ENCODE results near the gene ASB15.
"Not testable (repeated sequence)": the region's sequence is repeated elsewhere in the genome, so short reads cannot be mapped to it uniquely, and the experiment has no call there.

The ASB15 gene

DNA sequence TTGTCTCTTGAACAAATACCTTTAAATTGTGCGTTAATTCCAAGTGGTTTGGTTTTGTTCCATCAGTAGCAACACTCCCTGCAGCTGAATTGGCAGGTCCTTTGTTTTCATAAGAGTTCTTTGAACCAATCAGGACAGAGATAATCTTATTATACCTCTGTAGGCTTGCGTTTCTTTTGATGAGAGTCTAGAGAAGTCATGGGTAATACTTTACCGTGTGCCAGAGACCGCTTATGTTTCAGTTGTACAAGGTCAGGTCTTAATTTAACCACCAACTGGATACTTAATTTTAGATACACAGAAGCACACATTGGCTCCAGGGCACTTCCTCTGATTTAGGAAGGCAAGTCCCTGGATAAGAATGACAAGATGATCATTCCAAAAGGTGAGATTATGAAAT lies at the start of gene ASB15:
TSS of gene ASB15 (plus strand) at position 292 of the 400 bp plus-strand sequence. CDS start 12,682 bp downstream, outside the sequence.
- no peak for DNase-seq

DNA sequence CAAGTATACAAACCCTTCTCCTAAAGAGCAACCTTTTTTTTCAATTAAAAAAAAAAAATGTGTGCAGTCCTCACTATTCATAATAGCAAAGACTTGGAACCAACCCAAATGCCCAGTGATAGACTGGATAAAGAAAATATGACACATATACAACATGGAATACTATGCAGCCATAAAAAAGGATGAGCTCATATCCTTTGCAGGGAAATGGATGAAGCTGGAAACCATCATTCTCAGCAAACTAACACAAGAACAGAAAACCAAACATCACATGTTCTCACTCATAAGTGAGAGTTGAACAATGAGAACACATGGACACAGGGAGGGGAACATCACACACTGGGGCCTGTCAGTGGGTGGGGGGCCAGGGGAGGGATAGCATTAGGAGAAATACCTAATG lies 49.5 kb upstream of the ASB15 start:
- not testable (repeated sequence) for DNase-seq

DNA sequence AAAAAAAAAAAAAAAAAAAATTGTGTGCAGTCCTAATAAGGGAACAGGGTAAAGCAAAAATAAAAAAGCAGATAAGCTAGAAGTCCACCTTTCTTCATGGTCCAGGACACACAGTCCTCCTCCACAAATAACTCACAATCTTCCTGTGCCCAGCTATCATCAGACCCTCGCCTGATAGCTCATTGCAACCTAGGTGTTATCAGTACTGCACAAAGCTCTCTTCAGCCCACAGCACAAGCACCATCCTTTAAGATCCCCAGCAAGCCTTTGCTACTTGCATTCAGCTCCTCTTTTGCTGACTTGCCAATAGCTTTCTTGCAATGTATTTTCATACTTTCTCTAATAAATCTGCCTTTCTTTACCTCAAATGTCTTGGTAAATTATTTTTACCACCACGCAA lies 49.0 kb upstream of the ASB15 start:
- DNase-seq, result no peak

DNA sequence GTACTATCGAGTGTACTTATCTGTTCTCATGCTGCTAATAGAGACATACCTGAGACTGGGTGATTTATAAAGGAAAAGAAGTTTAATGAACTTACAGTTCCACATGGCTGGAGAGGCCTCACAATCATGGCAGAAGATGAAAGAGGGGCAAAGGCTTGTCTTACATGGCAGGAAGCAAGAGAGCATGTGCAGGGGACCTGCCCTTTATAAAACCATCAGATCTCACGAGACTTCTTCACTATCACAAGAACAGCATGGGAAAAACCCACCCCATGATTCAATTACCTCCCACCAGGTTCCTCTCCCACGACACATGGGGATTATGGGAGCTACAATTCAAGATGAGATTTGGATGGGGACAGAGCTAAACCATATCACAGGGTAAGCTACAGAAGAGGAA lies 48.5 kb upstream of the ASB15 start:
- no peak for DNase-seq

DNA sequence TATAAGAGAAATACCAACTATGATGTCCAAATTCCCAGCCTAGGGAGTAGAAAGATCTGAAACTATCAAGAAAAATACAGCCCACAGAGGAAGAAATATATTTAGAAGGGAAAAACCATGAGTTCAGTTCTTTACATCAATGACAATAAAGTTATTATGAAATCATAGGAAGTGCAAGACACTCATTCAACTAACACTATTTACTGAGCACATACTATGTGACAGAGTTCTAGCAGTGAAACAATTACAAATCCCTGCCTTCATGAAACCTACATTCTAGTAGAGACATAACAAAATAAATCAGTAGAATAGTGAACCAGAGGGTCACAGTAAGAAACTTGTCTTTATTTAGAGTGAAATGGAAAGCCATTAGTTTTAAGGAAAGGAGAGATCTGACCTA lies 46.1 kb upstream of the ASB15 start:
- DNase-seq, result no peak

DNA sequence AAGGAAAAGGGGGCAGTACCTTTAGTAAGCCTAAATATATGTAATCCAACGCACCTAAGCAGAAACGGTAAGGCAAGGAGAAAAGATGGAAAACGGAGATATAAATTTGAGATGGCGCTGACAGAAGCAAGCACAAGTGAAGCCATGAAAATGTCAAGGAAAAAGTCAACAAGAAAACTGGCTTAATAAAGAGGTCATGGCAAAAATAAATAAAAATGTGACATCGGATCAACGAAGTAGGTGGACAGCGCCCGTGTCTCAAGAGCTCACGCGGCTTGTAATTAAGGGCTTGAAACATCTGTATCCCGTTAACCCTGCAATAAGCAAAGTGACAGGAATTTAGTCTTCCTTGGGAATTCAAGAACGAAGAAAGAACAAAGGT lies 44.6 kb upstream of the ASB15 start:
- no peak for DNase-seq

DNA sequence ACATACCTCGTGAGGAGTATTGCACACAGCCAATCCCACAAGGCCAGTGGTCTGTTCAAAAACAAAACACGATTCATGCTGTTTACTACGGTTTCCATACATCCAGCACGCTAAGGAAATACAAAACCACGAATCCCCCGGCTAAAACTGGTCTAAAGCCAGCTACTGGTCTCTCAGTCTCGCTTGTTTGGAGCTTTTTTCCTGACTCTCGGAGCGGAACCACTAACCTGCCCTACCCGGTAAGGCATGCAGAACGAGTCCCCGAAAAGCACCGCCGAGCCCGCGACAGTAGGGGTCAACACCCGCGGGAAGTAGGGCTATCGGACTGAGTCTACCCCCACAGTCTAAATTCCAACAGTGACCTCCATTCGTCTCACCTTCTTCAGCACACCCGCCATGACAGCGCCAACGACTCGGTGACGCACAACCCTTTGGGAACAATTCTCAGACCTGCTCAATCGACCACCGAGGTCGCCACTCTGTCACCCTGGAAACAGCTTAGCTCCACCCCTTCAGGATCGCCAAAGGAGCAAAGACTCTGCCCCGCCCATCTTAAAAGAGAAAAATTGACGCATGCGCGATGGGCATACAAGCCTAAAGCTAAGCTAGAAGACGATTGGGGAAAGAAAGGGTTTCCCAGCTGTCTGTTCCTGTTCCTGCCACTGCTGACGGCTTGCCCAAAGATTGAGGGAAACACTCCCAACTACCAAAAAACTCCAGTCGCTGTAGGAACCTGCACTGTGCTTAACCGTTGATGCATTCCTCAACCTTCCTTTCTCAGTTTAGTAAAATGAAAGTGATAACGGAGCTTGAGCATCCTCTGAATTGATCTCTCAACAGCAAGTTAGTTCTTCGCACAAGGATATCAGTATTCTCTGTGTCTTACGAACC lies 44.0 kb upstream of the ASB15 start, which contains the start of gene NDUFA5:
TSS of gene NDUFA5 (minus strand) at position 421 of the 891 bp plus-strand sequence. CDS start at position 398, 23 bp downstream.
- peak; percentile 97 for DNase-seq

DNA sequence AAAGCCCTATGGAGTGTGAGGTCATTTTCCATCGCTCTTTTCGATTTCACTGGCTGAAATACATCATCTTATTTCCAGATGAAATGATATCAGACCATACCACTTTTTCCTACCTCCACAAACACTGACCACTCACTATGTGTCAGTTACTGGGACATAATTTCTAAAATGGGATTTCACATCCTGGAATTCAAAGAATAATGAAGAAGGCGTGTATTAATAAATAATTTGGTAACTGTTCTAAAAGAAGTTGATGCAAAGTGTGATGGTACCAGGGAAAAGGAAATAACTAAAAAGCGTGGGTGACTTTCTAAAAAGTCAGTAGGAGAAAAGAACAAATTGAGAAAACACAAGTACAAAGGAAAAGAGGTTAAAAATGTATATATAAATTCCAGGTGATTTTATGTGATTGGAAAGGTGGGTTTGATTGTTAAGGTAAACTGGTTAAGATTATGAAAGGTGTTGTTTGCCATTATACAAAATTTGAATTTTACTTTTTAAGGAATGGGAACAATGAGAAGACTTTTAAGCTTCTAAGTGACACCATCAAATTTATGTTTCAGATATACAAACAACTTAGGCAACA lies 43.2 kb upstream of the ASB15 start:
- no peak for DNase-seq

DNA sequence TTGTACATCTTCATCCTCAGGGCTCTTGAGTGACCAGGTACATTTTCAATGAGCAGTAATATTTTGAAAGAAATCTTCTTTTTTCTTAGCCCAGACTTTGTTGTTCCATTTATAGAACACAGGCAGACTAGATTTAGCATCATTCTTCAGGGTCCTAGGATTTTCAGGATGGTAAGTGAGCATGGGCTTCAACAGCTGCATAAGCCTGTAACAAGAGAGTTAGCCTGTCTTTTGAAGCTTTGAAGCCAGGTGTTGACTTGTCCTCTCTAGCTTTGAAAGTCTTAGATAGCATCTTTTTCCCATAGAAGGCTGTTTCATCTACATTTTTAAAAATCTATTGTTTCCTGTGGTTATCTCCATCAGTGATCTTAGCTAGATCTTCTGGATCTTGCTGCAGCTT lies 39.5 kb upstream of the ASB15 start:
- no peak for DNase-seq

DNA sequence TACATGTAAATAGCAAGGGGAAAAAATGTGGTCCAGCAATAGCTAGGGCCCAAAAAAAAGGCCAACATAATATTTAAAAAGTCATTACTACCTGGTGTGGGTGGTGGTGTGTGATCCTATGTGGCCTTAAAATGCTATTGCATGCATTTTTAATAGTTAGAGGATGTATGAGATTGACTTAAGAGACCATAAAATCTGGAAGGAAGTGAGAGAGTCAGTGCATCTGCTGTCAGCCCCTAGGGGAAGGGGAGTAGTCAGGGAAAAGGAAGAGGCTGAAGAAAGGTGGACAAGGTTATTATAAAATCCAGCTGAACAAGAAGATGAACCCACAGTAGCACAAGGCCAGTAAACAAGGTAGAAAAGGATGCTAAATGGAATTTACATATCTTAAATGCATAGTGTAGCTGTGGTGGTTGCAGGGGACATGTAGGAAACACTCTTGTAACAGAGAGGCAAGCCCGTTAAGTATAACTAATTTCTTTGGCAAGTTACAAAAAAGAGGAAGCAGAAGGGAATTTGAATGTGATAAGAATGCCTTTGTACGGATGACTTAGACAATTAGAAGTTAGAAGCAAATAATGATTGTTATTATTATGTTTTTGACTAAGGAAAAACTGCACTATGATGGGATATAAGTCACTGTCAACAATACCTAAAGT lies 32.1 kb upstream of the ASB15 start:
- DNase-seq, result no peak

DNA sequence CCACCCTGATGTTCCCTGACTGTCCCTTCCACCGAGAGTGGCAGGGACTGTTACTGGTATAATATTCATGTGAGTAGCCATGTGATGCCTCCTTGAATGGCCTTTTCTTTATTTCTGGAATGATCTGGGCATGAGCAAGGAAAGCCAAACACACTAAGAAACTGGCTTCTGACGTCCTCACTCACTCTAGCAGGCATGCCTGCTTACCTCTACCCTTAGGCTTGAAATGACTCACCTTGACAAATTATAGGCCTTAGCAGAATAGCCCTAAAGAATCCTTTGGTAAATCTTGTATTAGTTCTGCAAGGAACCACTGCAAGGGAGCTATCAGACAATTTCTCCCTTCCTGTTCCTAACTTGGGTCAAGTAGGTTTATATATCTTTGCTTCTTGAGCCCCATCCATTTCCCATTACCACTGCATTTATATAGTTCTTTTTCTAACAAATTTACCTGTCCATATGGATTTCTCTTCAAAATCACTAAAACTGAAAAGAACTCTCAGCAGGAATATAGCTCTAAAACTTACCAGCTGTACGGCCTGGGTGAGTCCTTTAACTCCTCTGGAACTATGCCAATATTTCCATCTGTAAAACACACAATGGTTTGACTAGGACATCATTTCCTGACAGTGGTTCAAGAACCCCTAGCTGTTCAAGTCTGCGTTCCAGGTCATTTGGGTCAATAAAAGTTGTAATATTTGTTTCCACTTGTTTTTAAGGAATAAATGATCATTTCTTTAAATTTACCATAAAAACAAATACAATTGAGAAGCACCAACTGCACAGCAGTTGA lies 31.0 kb upstream of the ASB15 start:
- DNase-seq, result no peak

DNA sequence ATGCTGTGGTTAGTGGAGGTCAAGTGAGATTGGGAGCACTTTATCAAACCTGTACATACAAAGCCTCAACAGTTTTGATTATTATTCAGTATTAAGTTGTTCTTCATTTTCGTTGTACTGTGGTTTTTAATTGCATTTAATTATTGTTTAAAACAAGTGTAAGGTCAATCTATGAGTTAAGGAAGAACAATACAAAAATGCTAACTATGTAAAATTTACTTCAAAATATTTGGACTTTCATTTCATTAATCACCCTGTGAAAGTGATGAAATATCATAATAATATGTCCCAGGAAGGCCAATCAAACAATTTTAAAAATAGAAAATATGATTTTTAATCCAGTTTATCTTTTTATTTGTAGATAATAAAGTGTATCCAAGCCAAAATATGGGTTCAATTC lies 30.4 kb upstream of the ASB15 start:
- no peak for DNase-seq

DNA sequence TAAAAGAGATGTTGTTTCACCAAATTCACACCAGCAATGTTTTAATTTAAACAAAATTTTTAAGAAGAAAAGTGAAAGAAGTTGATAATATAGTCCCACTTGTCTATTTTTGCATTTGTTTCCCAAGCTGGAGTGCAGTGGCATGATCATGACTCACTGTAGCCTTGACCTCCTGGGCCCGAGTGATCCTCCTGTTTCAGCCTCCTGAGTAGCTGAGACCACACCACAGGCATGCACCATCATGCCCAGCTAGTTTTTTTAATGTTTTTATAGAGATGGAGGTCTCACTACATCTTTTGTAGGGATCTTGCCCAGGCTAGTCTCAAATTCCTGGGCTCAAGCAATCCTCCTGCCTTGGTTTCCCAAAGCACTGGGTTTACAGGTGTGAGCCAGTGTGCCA lies 29.9 kb upstream of the ASB15 start:
- no peak for DNase-seq

DNA sequence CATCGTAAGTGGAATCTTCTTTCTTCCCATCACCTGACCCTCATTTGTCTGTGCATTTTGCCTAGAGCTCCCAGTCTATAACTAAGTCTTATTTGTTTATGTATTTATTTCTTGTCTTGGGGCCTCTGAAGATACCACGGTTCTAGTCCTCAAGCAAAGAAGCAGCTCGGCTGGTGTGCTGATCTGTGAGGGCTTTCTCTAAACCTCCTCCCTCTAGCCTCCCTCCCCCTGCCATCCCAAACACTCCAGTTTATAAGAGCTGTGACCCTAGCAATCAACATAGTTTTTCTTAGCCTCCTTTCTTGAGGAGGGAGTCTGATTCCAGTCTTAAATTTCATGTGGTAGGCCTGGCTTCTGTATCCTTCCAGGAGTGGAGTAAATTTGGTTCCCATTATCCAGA lies 28.3 kb upstream of the ASB15 start:
- DNase-seq, result no peak

DNA sequence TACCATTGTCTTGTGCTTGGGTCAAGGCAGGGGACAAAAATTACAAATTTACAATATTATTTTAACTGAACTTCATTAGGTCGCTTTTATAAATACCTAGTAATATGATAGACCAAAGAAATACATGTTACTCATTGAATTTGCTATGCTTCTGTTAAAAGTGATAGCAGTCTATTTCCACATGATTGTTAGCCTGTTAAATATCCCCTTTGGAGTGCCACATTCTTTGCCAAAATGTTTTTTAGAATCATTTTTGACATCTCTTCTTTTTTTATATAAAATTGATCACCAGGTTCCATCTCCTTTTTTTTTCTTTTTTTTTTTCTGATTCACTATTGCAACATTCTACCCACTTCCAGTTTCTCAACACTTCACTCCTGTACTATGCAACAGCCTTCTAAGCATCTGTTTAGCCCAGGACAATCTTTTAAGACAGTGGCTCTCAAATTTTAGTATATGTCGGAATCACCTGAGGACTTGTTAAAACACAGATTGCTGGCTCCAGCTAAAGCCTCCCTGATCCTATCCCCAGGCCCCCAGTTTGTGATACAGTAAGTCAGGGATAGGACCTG lies 27.6 kb upstream of the ASB15 start:
- no peak for DNase-seq

DNA sequence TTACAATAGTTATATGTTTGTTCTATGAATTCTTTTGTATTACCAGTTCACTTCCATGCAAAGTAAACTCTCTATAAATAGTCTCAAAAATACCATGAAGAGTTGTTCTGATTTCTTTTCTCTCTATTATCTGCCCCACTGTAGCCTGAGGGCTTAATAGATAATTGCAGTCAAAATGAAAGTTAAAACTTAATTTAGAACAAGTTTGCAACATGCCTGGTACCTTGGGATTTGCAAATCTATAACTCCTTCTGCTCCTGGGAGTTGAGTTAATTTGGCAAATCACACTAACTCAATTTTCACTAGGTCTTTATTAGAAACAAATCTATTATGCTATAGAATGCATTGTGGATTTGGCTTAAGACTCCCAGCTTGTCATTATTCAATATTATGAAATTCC lies 22.2 kb upstream of the ASB15 start:
- DNase-seq, result no peak

DNA sequence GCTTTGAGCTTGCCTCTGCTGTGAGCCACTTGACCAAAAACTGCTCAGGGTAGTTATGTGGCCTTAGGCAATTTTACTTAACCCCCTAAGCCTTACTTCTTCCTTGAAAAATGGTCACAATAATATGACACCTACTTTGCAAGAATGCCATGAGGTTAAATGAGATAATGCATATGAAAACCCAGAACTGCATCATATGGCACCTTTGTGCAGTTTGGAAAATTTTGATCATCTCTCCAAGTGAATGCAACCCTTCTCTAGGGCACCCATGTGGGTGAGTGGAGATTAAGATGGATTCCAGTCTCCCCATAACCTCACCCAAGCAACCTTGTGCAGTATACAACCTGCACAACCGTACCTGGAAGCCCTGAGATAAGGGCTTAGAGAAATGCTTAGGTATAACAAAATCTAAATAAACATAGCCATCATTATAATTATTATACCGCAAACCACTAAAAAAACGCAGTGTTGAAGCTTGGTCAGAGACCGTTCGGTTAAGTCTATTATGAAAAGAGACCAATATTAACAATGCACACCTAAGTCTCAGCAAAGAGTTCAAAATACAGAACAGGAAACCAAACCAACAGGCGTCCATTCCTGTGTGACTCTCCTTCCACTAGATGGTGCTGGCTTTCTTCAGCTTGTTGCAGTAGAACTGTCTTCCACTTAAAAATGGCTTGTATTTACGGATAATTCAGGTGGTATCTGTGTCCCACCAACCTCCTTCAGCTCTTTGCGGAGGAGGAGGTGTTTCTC lies 21.0 kb upstream of the ASB15 start:
- no peak for DNase-seq

DNA sequence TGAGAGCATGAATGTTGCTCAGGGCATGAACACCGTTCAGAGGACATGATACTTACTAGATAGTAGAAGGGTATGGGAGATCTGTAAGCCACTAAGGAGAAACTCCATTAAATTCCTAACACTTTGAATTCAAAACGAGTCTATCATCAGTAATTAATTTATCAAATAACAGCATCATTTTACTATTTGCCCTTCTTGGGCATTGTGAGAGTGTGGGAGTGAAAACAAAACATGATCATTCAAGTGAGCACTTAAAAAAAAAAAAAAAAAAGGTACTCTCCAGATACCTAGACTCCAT lies 20.5 kb upstream of the ASB15 start:
- DNase-seq, result no peak

DNA sequence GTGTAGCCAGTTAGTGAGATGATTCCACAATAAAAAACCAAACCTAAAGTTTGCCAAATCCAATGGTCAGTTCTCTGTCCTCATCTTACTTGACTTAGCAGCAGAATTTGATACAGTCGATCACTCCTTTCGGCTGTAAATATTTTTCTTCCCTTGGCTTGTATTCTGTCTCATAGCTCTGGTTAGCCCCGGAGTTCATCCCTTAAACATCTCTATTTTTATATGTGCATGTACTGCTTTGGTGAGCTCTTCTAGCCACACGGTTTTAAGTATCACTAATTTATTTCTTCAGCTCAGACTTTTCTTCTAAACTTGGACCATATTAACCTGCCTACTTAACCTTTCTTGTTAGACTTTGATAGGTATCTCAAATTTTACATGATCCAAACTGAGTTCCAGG lies 17.8 kb upstream of the ASB15 start:
- DNase-seq, result no peak

DNA sequence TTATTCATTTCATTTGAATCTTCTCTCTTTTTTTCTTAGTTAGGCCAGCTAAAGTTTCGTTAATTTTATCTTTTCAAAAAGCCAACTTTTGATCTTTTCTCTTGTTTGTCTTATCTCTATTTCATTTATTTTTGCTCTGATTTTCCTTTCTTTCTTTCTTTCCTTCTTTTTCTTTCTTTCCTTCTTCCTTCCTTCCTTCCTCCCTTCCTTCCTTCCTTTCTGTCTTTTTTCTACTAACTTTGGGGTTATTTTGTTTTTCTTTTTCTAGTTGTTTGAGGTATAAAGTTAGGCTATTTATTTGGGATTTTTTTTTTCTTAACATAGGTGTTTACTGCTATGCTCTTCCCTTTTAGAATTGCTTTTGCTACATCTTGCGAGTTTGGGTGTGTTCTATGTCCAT lies 13.2 kb upstream of the ASB15 start:
- DNase-seq, result no peak

DNA sequence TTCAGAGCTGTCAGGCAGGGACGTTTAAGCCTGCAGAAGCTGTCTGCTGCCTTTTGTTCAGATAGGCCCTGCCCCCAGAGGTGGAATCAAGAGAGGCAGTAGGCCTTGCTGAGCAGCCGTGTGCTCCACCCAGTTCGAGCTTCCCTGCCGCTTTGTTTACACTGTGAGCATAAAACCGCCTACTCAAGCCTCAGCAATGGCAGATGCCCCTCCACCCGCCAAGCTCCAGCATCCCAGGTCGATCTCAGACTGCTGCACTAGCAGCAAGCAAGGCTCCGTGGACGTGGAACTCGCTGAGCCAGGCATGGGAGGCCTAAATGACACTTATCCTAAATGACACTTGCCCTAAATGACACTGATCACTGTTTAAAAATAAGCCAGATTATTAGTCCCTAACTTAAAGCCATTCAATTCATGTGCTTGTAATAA lies 6.8 kb upstream of the ASB15 start:
- no peak for DNase-seq

DNA sequence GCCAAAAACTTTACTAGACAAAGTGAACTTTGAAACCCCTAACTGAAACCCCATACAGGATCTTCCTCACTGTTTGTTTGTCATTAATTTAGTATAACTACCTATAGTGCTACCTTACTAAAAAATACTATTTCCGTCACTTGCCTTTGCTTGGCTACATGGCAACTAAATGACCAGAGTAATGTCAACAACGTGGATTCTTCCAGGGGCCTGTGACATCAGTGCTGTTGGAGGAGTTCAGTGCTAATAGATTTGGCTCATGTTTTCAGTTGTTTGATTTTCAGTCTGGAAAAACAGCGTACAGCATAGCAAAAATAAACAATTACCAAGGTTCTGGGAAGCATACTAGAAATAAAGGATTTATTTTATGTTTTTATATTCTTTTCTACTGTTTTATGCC lies 3.0 kb upstream of the ASB15 start:
- DNase-seq, result no peak
